GM19467 (cell line): ENCODE data around the gene HSF4.

Experiments
- ATAC-seq: cut with Tn5 transposase; IDR thresholded peaks from one replicate; pipeline ENCODE4 v1.9.1; 2021; ENCODE audit warnings: mild to moderate bottlenecking, moderate library complexity; ENCODE audit not compliant: unreplicated experiment

Gene HSF4

DNA sequence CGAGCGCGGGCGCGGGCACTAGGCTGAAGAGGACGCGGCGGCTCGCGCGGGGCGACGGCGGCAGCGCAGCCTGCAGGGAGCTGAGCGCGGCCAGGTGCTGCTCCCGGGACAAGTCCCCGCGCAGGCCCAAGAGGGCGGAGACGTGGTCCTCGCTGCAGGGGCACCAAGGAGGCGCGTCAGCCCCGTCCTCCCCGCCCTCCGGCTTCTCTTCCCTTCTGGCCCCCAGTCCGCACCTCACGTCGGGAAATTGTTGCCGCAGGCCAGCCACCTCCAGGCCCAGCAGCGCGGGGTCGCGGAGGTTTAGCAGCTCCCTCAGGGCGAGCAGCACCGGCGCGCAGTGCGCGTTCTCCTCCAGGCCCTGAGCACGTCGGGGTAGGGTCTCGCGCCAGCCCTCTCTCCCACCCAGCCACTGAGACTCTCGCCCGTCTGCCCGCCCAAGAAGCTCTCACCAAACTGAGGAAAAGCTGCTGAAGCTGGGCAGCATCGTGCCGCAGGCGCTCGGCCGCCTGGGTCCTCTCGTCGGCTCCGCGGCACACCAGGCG, 20.0 kb downstream of the HSF4 start:
- ATAC-seq = no peak

DNA sequence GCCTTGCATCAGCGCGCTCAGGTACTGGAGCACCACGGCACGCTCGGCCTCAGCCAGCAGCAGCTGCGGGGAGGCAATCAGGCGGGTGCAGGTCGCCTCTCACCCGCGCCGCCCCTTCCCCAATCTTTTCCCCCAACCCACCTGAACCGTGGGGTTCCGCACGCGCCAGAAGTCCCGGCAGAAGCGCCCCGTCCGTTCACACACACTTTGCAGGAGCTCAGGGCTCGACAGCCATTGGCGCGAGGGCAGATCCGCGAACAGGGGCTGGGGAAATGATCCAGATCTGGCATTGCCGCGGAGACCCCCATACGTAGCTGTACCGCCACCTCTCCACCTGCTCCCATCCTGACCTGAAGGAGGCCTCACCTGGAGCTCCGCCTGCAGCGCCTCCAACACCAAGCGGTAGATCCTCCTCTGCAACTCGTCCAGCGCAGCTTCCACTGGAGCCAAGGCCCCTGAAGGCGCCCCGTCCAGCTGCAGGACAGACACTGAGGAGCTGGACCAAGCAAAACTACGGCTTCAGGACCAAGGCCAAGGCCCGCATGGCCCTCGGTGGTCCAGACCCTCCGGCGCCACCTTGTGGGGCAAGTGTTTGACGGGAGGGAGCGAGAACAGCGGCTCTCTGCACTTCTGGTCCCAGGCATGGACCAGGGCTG, 20.6 kb downstream of the HSF4 start:
- ATAC-seq = no peak

DNA sequence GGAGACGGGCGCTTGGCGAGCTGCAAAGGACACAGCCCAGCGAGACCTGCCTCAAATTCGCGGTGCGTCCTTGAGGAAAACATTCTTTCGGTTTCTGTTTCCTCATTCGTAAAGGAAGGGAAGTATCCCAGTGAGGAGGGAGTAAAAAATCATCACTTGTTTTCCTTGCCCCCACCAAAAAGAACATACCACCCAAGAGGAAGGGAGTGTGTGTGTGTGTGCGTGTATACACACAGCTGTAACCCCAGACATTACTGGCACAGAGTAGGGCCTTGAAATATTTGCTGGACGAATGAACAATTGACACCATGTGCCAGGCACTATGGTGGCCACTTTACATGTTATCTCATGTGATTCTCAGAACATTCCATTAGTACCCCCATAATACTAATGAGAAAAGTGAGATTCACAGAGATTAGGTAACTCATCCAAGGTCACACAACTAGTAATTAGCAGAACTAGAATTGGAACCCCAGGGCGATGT, 21.1 kb downstream of the HSF4 start:
- no peak for ATAC-seq

DNA sequence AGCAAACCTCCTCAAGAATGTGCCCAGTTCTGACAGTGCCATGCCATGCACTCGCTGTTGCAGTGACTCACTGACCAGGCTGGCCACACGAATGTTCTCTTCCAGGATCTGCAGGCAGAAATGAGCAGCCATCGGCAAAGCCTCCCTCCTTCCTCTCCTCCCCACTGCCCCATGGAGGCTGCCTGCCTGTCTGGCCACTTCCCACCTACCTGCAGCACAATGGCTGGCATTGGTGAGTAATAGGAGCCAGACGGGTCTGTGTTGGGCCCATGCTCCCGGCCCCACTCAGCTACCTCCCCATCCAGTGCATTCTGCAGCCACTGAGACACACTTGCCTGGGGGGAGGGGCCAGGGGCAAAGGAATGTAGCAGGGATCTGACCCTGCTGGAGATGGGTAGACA, 22.0 kb downstream of the HSF4 start:
- no peak for ATAC-seq

DNA sequence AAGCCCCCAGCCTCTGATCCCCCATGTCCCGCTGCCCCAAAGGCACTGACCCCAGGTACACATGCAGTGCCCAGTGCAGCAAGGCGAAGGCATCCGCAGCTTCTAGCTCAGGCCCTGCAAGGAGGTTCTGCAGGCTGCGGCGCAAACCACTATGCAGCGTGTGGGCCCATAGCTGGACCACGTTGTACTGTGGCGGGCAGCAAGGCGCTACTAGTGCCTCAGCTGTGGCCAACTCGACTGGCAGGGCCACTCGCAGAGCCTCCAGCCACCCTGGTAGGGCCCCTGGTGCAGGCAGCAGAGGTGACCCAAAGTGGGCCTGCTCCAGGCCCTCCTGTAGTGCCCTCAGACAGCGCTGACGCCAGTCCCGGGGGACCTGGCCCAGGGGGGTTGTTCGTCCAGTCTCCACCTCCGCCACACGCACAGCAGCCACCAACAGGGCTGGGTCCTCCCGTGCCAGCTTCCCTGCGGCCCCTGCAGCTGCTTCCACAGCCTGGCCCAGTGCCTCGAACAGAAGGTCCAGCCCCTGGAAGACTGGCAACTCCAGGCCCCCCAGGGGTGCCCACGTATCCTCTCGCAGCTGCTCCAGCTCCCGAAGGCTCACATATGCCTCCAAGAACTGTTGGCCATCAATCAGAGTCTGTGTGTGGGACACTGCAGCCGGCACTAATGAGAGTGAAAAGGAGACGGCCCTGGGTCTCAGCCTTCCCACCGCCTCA, 22.8 kb downstream of the HSF4 start:
- ATAC-seq = no peak

DNA sequence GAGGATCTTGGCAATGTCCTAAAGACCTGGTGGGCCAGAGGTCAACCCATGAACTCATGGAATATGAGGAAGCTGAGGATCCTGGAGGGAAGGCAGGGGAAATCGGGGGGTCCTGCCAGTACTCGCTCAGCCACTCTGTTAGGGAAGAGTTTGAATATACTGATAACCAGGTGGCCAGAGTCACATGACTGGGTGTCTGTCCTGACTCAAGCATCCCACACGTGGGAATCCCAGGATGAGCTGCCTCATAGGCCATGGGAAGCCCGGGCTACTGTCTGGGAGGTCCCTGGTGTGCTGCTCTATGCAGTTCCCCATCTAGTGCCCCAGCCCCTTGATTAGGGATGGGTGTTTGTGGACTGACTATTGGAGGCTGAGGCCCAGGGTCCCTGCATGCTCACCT, 23.8 kb downstream of the HSF4 start:
- ATAC-seq = no peak

DNA sequence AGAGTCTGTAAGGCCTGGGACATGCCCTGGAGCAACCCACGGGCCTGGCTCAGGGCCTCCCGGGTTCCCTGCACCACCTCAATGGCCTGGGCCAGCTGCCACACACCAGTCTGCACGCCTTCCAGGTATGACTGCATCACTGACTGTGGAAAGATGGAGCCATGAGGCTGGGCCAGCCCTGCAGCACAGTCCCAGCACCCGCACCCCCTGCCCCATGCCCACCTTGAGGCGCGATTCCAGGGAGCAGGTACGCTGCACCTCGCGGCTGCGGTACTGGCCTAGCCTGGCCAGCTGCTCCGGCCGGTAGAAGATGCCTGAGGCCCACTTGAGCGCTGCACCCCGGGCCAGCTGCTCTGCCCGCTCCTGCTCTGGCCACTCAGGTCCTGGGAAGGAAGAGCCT, 24.3 kb downstream of the HSF4 start:
- ATAC-seq = no peak

DNA sequence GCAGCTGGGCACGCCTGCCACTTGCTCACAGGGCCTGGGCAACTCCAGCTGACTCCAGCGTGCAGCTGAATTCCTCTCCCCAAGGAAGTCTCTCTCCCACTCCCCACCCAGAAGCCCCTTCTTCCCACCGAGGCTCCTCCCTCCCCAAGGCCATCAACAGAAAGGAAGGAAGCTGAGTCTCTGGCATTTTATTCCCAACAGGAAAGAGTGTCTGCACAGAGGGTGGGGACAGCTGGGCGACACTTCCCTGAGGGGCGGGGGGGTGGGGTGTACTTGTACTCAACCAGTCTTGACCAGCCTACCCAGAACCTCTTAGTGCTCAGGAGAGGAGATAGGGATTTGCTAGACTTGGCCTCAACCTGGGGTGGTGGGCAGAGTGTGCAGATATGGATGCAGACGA, 25.5 kb downstream of the HSF4 start, which contains the start of gene EXOC3L1:
Gene EXOC3L1, minus strand, starts transcription at position 96 of the 400 bp plus-strand sequence. CDS start 460 bp downstream, outside the sequence.
- ATAC-seq = no peak

DNA sequence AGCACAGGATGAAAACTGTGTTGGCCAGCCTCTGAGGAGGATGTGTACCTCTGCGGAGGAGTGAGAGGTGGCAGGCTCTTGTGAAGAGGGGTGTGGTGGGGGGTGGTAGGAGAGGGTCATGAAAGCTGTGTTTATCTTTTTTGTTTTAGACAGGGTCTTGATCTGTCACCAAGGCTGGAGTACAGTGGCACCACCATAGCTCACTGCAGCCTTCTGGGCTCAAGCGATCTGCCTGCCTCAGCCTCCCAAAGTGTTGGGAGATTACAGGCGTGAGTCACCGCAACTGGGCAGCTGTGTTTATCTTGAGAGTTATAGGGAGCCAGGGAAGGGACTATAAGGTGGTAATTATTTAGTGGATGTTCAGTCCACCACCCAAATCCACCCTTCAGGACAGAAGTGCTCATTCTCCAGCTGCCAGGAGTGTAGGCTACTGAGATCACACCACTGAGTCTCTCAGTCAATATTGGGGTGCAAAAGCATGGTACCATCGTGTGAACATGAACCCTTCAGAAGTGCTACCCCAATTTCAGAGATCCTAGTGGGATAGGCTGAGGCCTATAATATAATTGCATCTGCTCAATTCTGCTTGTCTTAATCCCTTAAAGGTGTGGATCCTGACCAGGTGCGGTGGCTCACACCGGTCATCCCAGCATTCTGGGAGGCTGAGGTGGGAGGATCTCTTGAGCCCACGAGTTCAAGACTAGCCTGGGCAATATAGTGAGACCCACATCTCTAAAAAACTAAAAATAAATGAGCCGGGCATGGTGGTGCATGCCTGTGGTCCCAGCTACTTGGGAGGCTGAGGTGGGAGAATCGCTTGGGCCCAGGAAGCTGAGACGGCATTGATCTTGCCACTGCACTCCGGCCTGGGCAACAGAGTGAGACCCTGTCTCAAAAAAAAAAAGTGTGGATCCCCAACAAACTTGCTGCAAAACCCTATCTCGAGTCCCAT, 26.2 kb downstream of the HSF4 start:
- ATAC-seq = no peak

DNA sequence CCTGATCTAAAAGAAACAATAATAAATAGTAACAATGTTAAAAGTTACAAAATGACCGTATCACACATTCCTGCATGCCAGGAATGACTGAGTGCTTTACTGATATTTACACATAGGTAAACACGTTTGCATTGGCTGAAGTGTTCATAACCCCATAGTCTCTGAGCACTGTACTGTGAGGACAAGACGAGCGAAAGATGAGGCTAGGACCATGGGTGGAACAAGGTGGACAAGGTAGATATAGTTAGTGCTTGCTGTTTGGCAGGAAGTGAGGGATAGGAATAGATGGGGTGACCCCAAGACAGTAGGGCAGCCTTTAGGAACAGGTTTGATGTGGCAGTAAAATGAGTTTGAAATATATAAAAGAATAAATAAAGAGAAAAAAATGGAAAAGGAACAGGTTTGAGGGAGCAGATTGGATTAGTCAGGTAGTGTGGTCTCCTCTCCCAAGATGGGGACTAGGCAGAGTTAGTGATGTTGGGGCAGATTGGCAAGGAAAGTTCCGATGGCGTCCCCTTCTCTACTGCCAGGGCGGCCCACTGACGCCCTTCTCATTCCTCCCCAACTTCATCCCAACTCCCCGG, 27.0 kb downstream of the HSF4 start:
- no peak for ATAC-seq

DNA sequence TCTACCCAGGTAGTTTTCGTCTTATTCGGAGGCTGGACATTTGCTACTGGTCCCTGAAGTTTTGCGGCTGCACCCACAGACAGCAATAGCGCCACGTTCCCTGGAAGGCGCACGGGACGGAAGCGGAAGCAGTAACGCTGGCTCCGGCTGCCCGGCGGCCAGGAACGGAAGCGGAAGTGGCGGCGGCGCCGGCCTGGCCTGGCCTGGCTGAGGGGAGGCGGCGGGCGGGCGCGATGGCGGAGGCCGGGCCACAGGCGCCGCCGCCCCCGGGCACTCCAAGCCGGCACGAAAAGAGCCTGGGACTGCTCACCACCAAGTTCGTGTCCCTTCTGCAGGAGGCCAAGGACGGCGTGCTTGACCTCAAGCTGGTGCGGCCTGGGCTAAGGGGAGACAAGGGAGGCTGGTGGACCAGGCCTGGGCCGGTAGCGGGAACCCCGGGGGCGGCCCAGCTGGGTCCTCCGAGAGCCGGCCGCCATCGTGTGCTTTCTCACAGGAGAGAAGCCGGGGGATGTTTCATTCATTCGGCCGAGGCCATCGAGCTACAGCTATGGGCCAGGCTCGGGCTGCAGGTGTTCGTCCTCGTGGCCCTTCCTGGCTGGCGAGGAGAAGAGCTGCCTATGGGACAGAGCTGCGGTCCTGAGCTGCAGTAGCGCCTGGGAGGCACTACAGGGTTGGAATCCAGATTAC, 27.6 kb downstream of the HSF4 start, which contains the start of gene E2F4:
Gene E2F4, plus strand, starts transcription at position 161 of the 687 bp plus-strand sequence. Its CDS starts 73 bp downstream, at position 234.
- ATAC-seq = peak; percentile 79

DNA sequence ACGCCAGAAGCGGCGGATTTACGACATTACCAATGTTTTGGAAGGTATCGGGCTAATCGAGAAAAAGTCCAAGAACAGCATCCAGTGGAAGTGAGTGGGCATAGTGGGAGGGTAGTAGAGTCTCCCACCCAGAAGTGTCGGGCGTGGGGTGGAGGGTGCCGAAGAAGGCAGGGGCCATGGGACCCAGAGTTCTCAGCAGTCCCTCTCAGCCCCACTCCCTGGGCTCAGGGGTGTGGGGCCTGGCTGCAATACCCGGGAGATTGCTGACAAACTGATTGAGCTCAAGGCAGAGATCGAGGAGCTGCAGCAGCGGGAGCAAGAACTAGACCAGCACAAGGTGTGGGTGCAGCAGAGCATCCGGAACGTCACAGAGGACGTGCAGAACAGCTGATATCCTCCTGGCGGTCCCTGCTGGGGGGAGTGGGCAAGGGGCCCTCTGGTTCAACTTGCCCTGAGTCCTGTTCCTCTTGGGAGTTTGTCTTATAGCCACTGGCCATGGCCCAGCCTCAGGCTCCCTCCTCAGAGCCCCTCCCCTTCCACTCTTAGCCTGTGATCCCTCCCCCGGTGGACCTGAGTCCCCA, 28.3 kb downstream of the HSF4 start:
- peak; percentile 4 for ATAC-seq

DNA sequence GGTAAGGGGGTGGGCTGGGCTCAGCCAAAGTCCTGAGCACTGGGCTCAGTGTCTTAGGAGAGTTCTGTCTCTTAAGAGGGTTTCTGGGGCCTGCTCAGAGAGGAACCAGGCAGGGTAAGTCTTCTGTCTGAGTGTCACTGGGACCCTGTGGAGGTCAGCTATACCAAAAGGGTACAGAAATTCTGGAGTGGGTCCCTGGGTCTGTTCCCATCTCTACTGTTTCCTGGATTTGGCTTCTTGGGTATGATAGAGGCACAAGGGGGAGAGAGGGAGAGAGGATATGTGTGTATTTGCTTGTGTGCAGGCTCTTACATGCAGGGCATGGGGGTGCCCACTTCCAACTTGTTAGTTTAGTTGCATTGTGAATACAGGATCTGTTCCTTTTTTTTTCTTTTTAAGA, 29.0 kb downstream of the HSF4 start:
- no peak for ATAC-seq

DNA sequence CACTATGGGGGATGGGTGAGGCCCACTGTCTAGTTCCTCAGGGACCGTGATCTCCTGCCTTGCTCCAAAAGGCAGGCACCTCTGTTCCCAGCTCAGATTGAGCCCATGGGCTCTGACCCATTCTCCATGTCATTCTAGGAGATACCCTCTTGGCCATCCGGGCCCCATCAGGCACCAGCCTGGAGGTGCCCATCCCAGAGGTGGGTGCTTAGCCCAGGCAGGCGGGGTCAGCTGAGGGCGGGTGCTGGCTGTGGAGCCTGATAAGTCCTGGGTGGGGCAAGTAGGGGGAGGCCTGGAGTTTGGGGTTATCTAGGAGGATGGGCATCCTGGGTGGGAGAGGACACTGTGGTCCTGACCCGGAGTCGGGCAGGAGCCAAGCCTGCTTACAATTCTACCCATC, 29.7 kb downstream of the HSF4 start:
- ATAC-seq = no peak

DNA sequence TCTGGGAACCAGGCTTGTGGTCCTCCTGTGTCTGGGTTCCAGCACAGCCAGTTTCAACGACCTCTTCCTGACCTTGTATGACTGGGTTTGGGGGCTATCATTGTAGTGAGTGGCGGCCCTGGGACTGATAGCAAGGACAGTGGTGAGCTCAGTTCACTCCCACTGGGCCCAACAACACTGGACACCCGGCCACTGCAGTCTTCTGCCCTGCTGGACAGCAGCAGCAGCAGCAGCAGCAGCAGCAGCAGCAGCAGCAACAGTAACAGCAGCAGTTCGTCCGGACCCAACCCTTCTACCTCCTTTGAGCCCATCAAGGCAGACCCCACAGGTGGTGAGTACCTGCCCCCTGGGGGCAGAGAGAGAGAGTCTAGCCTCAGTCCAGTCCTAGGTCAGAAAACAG, 31.1 kb downstream of the HSF4 start:
- no peak for ATAC-seq

DNA sequence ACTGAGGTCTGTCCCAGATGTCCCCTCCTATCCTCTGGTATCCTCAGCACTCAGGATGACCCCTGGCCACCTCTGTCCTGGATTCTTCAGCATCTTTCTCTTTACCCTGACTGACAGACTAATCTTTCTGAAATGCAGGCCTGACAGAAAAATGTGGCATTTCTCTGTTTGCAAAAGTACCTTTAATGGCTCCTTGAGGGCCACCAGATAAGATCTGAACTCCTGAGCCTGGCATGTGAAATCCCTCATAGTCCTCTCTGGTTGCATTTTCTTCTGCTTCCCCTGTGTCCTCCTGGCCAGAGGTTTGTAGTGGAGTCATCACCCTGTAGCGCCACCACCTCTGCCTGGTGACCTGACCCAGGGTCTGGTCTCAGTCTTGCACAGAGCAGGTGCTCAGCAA, 32.3 kb downstream of the HSF4 start:
- no peak for ATAC-seq

DNA sequence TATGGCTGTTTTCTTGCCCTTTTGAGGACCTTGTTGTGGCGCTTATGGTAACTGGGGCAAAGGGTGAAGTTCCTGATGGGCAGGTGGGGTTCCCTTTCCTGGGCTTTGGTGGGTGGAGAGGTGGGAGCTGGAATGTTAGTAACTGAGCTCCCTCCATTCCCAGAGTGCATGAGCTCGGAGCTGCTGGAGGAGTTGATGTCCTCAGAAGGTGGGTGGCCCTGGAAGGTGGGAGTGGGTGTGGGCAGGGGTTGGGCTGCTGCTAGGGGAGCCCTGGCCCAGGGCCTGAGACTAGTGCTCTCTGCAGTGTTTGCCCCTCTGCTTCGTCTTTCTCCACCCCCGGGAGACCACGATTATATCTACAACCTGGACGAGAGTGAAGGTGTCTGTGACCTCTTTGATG, 33.2 kb downstream of the HSF4 start:
- ATAC-seq = no peak

DNA sequence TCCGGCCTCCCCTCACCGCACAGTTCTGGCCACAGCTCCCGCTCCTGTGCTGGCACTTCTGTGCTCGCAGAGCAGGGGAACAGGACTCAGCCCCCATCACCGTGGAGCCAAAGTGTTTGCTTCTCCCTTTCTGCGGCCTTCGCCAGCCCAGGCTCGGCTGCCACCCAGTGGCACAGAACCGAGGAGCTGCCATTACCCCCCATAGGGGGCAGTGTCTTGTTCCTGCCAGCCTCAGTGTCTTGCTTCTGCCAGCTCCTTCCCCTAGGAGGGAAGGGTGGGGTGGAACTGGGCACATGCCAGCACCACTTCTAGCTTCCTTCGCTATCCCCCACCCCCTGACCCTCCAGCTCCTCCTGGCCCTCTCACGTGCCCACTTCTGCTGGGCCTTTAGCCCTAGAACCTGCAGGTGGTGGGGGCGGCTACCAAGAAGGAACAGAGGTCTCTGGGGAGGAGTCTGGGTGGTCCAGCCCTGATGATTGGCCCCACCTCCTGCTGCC, 33.7 kb downstream of the HSF4 start:
- no peak for ATAC-seq

DNA sequence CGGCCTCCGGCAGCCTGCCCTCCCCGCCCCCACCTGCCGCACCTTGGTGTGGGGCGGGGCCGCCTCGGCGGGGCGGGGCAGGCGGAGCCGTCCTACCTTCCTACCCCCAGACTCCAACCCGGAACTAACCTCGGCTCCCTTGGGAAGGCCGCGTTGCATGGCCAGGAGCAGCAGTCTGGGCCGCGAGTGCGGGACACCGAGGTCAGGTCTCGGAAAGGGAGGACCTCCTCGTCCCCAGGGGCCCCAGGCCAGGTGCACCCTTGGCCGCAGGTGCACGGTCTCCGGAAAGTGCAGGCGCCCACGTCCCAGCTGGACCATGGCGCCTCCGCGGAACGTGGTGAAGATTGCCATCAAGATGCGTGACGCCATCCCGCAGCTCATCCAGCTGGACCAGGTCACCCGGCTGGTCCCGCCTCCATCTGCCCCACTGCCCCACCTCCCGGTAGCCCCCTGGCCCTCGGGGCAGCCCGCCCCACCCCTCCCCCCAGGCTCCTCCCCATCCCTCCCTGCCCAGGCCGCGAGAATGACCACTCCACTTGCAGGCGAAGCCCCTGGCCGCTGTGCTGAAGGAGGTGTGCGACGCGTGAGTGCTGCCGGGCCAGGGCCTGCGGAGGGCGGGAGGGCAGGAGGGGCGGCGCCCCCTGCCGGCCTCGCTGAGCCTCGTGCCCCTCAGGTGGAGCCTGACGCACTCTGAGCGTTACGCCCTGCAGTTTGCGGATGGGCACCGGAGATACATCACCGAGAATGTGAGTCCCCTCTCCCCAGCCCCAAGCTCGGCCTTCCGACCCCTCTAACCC, 34.7 kb downstream of the HSF4 start, which contains the start of gene ELMO3:
Gene ELMO3, plus strand, starts transcription at position 121 of the 797 bp plus-strand sequence. Its CDS starts 196 bp downstream, at position 317.
- ATAC-seq = no peak
